Body of pancreas (tissue), 4 donors: ENCODE results near the gene ELP4. TPM values are rescaled to one million over a fixed set of nuclear protein-coding genes. Genes with fewer than 3 reads are reported as not detected.
"Not testable (repeated sequence)": the region's sequence is repeated elsewhere in the genome, so short reads cannot be mapped to it uniquely, and the experiment has no call there.

Experiments
- ATAC-seq: fragments of 150-250 bp; one replicate; pipeline ENCODE4 v1.9.1; 2016
- DNase-seq, 4 donors: peaks; one replicate each; pipeline ENCODE4 v3.0.0-alpha.2; 2019
- H3K27ac ChIP-seq, 4 donors: fragments of 200-600 bp; sonication (generic); 1 replicate in 3 of 4; 2 replicates in 1 of 4; pipeline versions ENCODE4 v1.5.1 to v1.6.1; 2016 to 2019; ENCODE audit warnings: mild to moderate bottlenecking in 1 of 4, mixed read lengths in 1 of 4, moderate library complexity in 1 of 4
- H3K27me3 ChIP-seq, 2 donors: fragments of 200-600 bp; sonication (generic); one replicate each; pipeline ENCODE4 v1.6.0; 2016; ENCODE audit warnings: mild to moderate bottlenecking in 1 of 2
- H3K36me3 ChIP-seq, 2 donors: fragments of 200-600 bp; sonication (generic); replicated peaks in 1 of 2; 2 replicates each; pipeline ENCODE4 v1.5.1; 2016; ENCODE audit warnings: low read depth in 2 of 2; ENCODE audit not compliant: insufficient read depth in 1 of 2
- H3K4me1 ChIP-seq: fragments of 200-600 bp; sonication (generic); one replicate; pipeline ENCODE4 v1.6.0; 2016
- H3K4me3 ChIP-seq, 2 donors: fragments of 200-600 bp; sonication (generic); 1 replicate in 1 of 2; 2 replicates in 1 of 2; pipeline ENCODE4 v1.5.1; 2016 to 2019
- H3K9me3 ChIP-seq, 3 donors: fragments of 200-600 bp; sonication (generic); 1 replicate in 2 of 3; 2 replicates in 1 of 3; pipeline ENCODE4 v1.5.1; 2016
- CTCF ChIP-seq, 7 experiments: fragments of 450-650 bp in 4 of 7; fragments of 200-600 bp in 3 of 7; sonication (generic) in 3 of 7; IDR thresholded peaks; one replicate each; pipeline ENCODE4 v1.5.1; 2016 to 2019; ENCODE audit warnings: antibody characterized with exemption in 7 of 7
- POLR2A ChIP-seq, 3 donors: fragments of 450-650 bp; IDR thresholded peaks; one replicate each; pipeline ENCODE4 v1.6.1; 2016; ENCODE audit warnings: antibody characterized with exemption in 3 of 3, mild to moderate bottlenecking in 2 of 3
- WGBS, 2 donors: methylation state at CpG; one replicate each; pipeline ENCODE4 v1.1.5; 2017; 5-methylcytosine and 5-hydroxymethylcytosine counted together
- intact Hi-C: fragments of 100-400 bp; cut with DNase I; formaldehyde crosslinking; loops from one replicate; pipeline ENCODE4 v1.15.1; 2023
- total RNA-seq, 2 donors: library from RNA; depleted of rRNA; stranded (reverse); fragments of >200 nt; gene quantifications; one replicate each; pipeline ENCODE4 v1.1.0, GENCODE V29; 2016

ELP4 gene
- total RNA-seq, 2 donors from 2014 or later = 20.2 to 33.3 TPM

GRCh38 chr11:31728432-31728831, 218.9 kb downstream of the ELP4 start:
- DNase-seq = no peak
- Histone ChIP-seq H3K27me3 (no peaks in the 10 kb centered on the region), H3K4me3 (no peak overlapping the region), H3K9me3 (peaks cover 0 to 5% (median 0%) of the 10 kb centered on the region in 3 donors), H3K36me3 (no peaks in the 10 kb centered on the region), H3K27ac (no peak overlapping the region), H3K4me1 (no peaks in the 10 kb centered on the region)
- TF ChIP-seq CTCF (IDR thresholded peaks at IDR 0.05) = no peak
- TF ChIP-seq POLR2A (IDR thresholded peaks at IDR 0.05) = no peak
- no peak for ATAC-seq
- 13 to 16% methylated on average over 1 of the region's 1 CpG for WGBS, 2 donors
- intact Hi-C loops = no loop called here

GRCh38 chr11:31740131-31740530, 230.6 kb downstream of the ELP4 start:
- DNase-seq = no peak
- Histone ChIP-seq H3K4me3 (no peak overlapping the region), H3K36me3 (no peaks in the 10 kb centered on the region), H3K9me3 (no peaks in the 10 kb centered on the region), H3K27me3 (no peaks in the 10 kb centered on the region), H3K27ac (no peak overlapping the region), H3K4me1 (no peaks in the 10 kb centered on the region)
- WGBS, 2 donors = 74 to 88% methylated on average over 1 of the region's 1 CpG
- ATAC-seq = no peak
- no peak for TF ChIP-seq POLR2A (IDR thresholded peaks at IDR 0.05)
- intact Hi-C loops = no loop called here

DNA sequence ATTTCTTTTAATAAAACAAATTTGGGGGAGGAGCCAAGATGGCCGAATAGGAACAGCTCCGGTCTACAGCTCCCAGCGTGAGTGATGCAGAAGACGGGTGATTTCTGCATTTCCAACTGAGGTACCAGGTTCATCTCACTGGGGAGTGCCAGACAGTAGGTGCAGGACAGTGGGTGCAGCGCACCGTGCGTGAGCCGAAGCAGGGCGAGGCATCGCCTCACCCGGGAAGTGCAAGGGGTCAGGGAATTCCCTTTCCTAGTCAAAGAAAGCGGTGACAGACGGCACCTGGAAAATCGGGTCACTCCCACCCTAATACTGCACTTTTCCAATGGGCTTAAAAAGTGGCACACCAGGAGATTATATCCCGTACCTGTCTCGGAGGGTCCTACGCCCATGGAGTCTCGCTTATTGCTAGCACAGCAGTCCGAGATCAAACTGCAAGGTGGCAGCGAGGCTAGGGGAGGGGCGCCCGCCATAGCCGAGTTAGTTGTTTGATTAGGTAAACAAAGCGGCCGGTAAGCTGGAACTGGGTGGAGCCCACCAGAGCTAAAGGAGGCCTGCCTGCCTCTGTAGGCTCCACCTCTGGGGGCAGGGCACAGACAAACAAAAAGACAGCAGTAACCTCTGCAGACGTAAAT, 231.3 kb downstream of the ELP4 start:
- DNase-seq, H3K4me3 ChIP-seq, H3K27ac ChIP-seq, H3K4me1 ChIP-seq, H3K9me3 ChIP-seq, ATAC-seq, intact Hi-C loops, H3K27me3 ChIP-seq, H3K36me3 ChIP-seq: not testable (repeated sequence)
- WGBS, 2 donors = 97 to 98% methylated on average over 25 to 26 of the region's 26 CpGs

DNA sequence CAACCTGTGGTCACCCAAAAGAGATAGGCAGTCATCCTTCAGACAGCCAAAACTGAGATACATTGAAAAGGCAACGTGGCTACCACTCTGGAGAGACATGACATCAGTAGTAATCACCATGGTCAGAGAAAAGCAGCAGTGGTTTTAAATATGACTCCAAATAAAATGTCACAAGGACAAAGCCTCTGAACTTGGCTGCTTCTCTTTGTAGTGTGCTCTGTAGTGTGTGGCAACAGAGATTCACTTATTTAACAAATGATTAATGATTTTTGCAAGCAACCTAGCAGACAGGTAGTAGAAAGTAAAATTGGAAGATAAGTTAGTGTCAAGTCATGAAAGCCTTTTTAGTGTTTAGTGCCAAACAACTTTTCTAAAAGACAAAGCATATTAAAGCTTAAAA, 238.0 kb downstream of the ELP4 start:
- no peaks in the 10 kb centered on the region for H3K27me3 ChIP-seq
- H3K9me3 ChIP-seq = no peaks in the 10 kb centered on the region
- 50 to 68% methylated on average over 1 of the region's 1 CpG for WGBS, 2 donors
- no peaks in the 10 kb centered on the region for H3K36me3 ChIP-seq
- no peak for DNase-seq
- ATAC-seq = no peak
- no peak overlapping the region for H3K4me3 ChIP-seq
- H3K4me1 ChIP-seq = no peaks in the 10 kb centered on the region
- H3K27ac ChIP-seq = no peak overlapping the region
- intact Hi-C loops = no loop called here
- TF ChIP-seq POLR2A (IDR thresholded peaks at IDR 0.05) (no peak), CTCF (IDR thresholded peaks at IDR 0.05) (no peak)

DNA sequence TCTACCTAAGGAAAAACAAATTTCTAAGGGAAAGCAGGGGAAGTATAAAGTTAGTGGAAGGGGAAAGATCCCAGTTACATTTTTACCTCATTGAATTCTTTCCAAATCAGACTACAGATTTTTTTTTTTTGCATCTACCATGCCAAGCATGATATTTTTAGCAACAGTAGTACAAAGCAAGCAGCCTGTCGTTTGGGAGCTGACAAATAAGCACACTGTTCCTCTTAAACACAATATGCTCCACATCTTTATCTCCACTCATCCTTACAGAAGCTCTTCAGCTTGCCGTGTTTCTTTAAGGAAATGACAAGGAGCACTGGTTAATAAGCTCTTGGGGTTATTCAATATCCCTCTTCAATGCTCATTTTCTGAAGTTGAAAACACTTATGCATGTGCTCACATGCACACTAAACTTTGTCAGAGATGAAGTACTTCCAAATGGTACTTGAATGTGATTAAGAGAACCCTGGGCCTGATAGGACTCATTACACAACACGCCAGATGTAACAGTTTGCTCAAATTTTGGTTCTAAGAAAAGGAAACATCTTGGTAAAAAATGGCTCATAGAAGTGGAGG, 247.8 kb downstream of the ELP4 start:
- H3K27ac ChIP-seq = no peak overlapping the region
- H3K36me3 ChIP-seq = no peaks in the 10 kb centered on the region
- DNase-seq (no peak), ATAC-seq (no peak)
- no peaks in the 10 kb centered on the region for H3K9me3 ChIP-seq
- H3K4me1 ChIP-seq = peaks cover 8% of the 10 kb centered on the region
- no peak overlapping the region for H3K4me3 ChIP-seq
- intact Hi-C loops = no loop called here
- TF ChIP-seq POLR2A (IDR thresholded peaks at IDR 0.05) = no peak
- TF ChIP-seq CTCF (IDR thresholded peaks at IDR 0.05) = no peak
- no peaks in the 10 kb centered on the region for H3K27me3 ChIP-seq
- WGBS, 2 donors = 32 to 36% methylated on average over 3 of the region's 3 CpGs

DNA sequence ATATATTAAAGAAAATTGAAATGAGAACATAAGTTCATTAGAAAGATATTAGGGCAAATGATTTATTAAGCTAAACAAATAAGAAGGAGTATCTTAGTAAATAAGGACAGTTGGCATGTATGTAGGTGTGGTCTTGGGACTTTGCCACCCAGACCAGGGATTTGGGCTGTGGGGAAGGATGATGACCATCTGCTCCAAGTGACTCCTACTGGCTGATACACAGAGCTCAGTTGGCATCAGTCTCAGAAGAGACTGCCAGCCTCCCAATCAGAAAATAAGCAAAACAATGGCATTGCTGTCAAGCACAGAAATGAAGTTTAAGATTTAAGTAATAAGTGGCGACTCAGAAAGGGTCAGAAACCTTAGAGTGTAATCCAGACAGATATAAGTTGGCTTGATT, 252.1 kb downstream of the ELP4 start:
- no peak for ATAC-seq
- no peaks in the 10 kb centered on the region for H3K9me3 ChIP-seq
- DNase-seq = no peak
- no peak overlapping the region for H3K27ac ChIP-seq
- no peak for TF ChIP-seq POLR2A (IDR thresholded peaks at IDR 0.05)
- no peak for TF ChIP-seq CTCF (IDR thresholded peaks at IDR 0.05)
- WGBS, 2 donors = 88 to 96% methylated on average over 1 of the region's 1 CpG
- H3K4me1 ChIP-seq = peaks cover 8% of the 10 kb centered on the region
- H3K27me3 ChIP-seq = no peaks in the 10 kb centered on the region
- intact Hi-C loops = no loop called here
- H3K4me3 ChIP-seq = no peak overlapping the region
- H3K36me3 ChIP-seq = no peaks in the 10 kb centered on the region
